ENCODE results near the gene RGSL1.

Gene RGSL1

GRCh38 chr1:182450087-182450486, at the start of gene RGSL1:
RGSL1 (plus strand) TSS chr1:182450146; CDS start chr1:182450166, 20 bp downstream.
- DNase-seq: no peak

GRCh38 chr1:182400567-182400966, 49.4 kb upstream of the RGSL1 start, which contains the start of gene TEDDM1:
TEDDM1 (minus strand) TSS chr1:182400667; CDS start chr1:182400485, 182 bp downstream.
- DNase-seq: no peak

- DNase-seq: no peak
These were observed 45.2 kb upstream of the RGSL1 start for GRCh38 chr1:182404781-182405180.

GRCh38 chr1:182405578-182405977, 44.4 kb upstream of the RGSL1 start:
- DNase-seq: no peak

- DNase-seq: no peak
These were observed 43.9 kb upstream of the RGSL1 start for GRCh38 chr1:182406012-182406411.

- no peak for DNase-seq
These were observed 42.2 kb upstream of the RGSL1 start for GRCh38 chr1:182407724-182408123.

- no peak for DNase-seq
These were observed 41.4 kb upstream of the RGSL1 start for GRCh38 chr1:182408435-182409075.

- no peak for DNase-seq
These were observed 39.8 kb upstream of the RGSL1 start for GRCh38 chr1:182410138-182410537.

- DNase-seq: no peak
These were observed 39.2 kb upstream of the RGSL1 start for GRCh38 chr1:182410620-182411273.

GRCh38 chr1:182413486-182413885, 36.5 kb upstream of the RGSL1 start:
- DNase-seq: no peak

- DNase-seq: no peak
These were observed 36.0 kb upstream of the RGSL1 start for GRCh38 chr1:182413969-182414368.

- peak; percentile 45 for DNase-seq
These were observed 34.2 kb upstream of the RGSL1 start for GRCh38 chr1:182415789-182416188.

GRCh38 chr1:182426442-182427430, 23.2 kb upstream of the RGSL1 start:
- peak; percentile 17 for DNase-seq

GRCh38 chr1:182428043-182428442, 21.9 kb upstream of the RGSL1 start:
- peak; percentile 14 for DNase-seq

- DNase-seq: peak; percentile 68
These were observed 19.5 kb upstream of the RGSL1 start for GRCh38 chr1:182430263-182431068.

GRCh38 chr1:182431278-182431677, 18.7 kb upstream of the RGSL1 start:
- DNase-seq: no peak

- no peak for DNase-seq
These were observed 16.4 kb upstream of the RGSL1 start for GRCh38 chr1:182433580-182433979.

- DNase-seq: no peak
These were observed 11.6 kb upstream of the RGSL1 start for GRCh38 chr1:182438326-182438725.

- DNase-seq: no peak
These were observed 8.2 kb upstream of the RGSL1 start for GRCh38 chr1:182441719-182442118.

GRCh38 chr1:182442333-182442732, 7.6 kb upstream of the RGSL1 start:
- DNase-seq: no peak

GRCh38 chr1:182444497-182444896, 5.4 kb upstream of the RGSL1 start:
- DNase-seq: no peak

- DNase-seq: peak; percentile 46
These were observed 3.8 kb upstream of the RGSL1 start for GRCh38 chr1:182446033-182446669.

Measured in activated CD4-positive, alpha-beta T cell treated with anti-CD3 and anti-CD28 coated beads, Interleukin-10, Interleukin-2, amounts not matched to agents 100 ng/mL and 50 ng/mL, durations not matched to agents 16 hours and 8 hours (primary cell).